OCI-LY7 (cell line): Measurements from ENCODE around the gene MAG. TPM values are rescaled to one million over a fixed set of nuclear protein-coding genes. Genes with fewer than 3 reads are reported as not detected.

Experiments
- BruUV-seq: library from RNA; stranded (reverse); fragments of 400-500 nt; replicated peaks from 2 replicates; lab custom pipeline; 2021; lab: Mats Ljungman, UMichigan
- CTCF ChIA-PET: fragments of 300-600 bp; sonication (Branson Sonifier 250); formaldehyde crosslinking; loops from one replicate; lab custom pipeline; 2022; ENCODE audit warnings: antibody characterized with exemption; ENCODE audit not compliant: unreplicated experiment; lab: Charles Lee
- POLR2A ChIA-PET: fragments of 300-600 bp; sonication (Branson Sonifier 250); formaldehyde crosslinking; loops from one replicate; lab custom pipeline; 2022; ENCODE audit warnings: antibody characterized with exemption; lab: Charles Lee
- DNase-seq: peaks from one replicate; pipeline ENCODE4 v3.0.0-alpha.2; 2015; ENCODE audit warnings: low spot score
- H2AFZ ChIP-seq: fragments of 200-600 bp; sonication (generic), shearing (Covaris generic); 2 replicates; pipeline ENCODE4 v1.6.1; 2014; ENCODE audit warnings: mild to moderate bottlenecking, antibody characterized with exemption, low read length, moderate library complexity
- H3K27ac ChIP-seq: fragments of 200-600 bp; sonication (generic); 2 replicates; pipeline ENCODE4 v1.5.1; 2014; ENCODE audit warnings: mixed run types, low read depth, mild to moderate bottlenecking, moderate library complexity, low read length, inconsistent platforms; ENCODE audit not compliant: poor library complexity, severe bottlenecking
- H3K36me3 ChIP-seq: fragments of 200-600 bp; sonication (generic); 2 replicates; pipeline ENCODE4 v1.6.1; 2014; ENCODE audit warnings: mild to moderate bottlenecking, antibody characterized with exemption, low read length, moderate library complexity, mixed read lengths; ENCODE audit not compliant: insufficient read depth
- H3K4me1 ChIP-seq: fragments of 200-600 bp; sonication (generic); 2 replicates; pipeline ENCODE4 v1.5.1; 2014; ENCODE audit warnings: mild to moderate bottlenecking, low read length; ENCODE audit not compliant: insufficient read depth, poor library complexity, severe bottlenecking
- H3K4me2 ChIP-seq: fragments of 200-600 bp; sonication (generic); 2 replicates; pipeline ENCODE4 v1.6.1; 2014; ENCODE audit warnings: mild to moderate bottlenecking, low read length
- H3K4me3 ChIP-seq: fragments of 200-600 bp; sonication (generic); 2 replicates; pipeline ENCODE4 v1.5.1; 2014; ENCODE audit warnings: mild to moderate bottlenecking, low read depth, low read length; ENCODE audit not compliant: poor library complexity, severe bottlenecking
- H3K79me2 ChIP-seq: fragments of 200-600 bp; sonication (generic); 2 replicates; pipeline ENCODE4 v1.6.1; 2016; ENCODE audit warnings: low read depth, mild to moderate bottlenecking, low read length, moderate library complexity, mixed read lengths; ENCODE audit not compliant: insufficient read depth
- H3K9me2 ChIP-seq: fragments of 200-600 bp; sonication (generic); 2 replicates; pipeline ENCODE4 v1.6.1; 2016; ENCODE audit warnings: mild to moderate bottlenecking, low read length, mixed read lengths; ENCODE audit not compliant: insufficient read depth
- H3K9me3 ChIP-seq: fragments of 200-600 bp; sonication (generic); 2 replicates; pipeline ENCODE4 v1.6.1; 2014; ENCODE audit warnings: mild to moderate bottlenecking, mixed run types, low read length, mixed read lengths
- H4K20me1 ChIP-seq: fragments of 200-600 bp; sonication (generic); 2 replicates; pipeline ENCODE4 v1.6.1; 2014; ENCODE audit warnings: mild to moderate bottlenecking, antibody characterized with exemption, low read length, moderate library complexity, mixed read lengths; ENCODE audit not compliant: insufficient read depth
- EZH2phosphoT487 ChIP-seq: fragments of 200-600 bp; sonication (generic); IDR thresholded peaks from 2 replicates; pipeline ENCODE4 v1.6.1; 2018; ENCODE audit warnings: low read depth, borderline replicate concordance, mild to moderate bottlenecking, mixed run types, antibody characterized with exemption, low read length, moderate library complexity, mixed read lengths
- intact Hi-C: fragments of 100-400 bp; cut with micrococcal nuclease; formaldehyde crosslinking; loops from one replicate; pipeline ENCODE4 v1.10.0; 2022; ENCODE audit not compliant: unreplicated experiment
- total RNA-seq, 2 experiments: library from RNA; depleted of rRNA in 1 of 2; stranded (reverse); fragments of >200 nt in 1 of 2; shearing (Covaris generic) in 1 of 2; gene quantifications; 2 replicates each; pipeline ENCODE4 v1.2.3, GENCODE V29; 2014 to 2022
- TF ChIP-seq, protein P1 (sequence below): fragments of 200-600 bp; sonication (generic); conservative IDR thresholded peaks from 2 replicates; pipeline ENCODE4 v1.5.1; 2014; ENCODE audit warnings: mild to moderate bottlenecking, antibody characterized with exemption, low read length, moderate library complexity, mixed read lengths

The MAG gene
- total RNA-seq, 2 experiments from 2014 or later: 4.6 to 10.1 TPM

DNA sequence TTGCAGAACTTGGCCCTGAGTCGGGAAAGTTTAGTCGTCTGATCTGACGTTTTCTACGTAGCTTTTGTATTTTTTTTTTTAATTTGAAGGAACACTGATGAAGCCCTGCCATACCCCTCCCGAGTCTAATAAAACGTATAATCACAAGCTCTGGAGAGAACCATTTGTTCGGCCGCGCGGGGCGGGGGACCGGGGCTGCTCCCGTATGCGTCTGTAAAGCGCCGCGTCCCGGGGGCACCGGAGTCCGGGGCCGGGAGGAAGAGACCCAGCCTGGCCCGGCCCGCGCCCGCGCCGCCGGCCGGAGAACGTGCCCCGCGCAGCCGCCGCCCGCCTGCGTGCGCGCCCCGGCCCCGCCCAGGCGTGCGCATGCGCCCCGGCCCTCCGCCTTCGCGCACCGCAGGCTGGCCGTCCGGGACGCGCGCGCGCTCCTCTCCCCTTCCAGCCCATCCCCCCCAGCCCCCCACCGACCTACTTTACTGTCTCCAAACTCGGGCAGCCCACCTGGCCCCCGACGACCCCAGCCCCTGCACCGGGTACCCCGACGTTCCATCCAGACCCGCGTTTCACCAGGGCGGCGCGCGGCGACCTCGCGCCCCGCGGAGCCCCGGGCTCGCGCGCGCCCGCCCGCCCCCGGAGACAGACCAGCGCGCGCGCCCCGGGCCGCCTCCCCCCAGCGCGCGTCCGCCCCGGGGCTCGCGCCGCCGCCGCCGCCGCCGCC is 24.0 kb upstream of the MAG start:
- Histone ChIP-seq H3K4me1 (peaks cover 49% of the 10 kb centered on the region), H3K27ac (peak overlapping the region; percentile 81), H3K79me2 (peaks cover 9% of the 10 kb centered on the region; the same call in 1 of the 2 replicates), H3K4me2 (peak overlapping the region; percentile 91), H3K4me3 (peak overlapping the region; percentile 98), H3K9me2 (no peaks in the 10 kb centered on the region), H2AFZ (0 out of 2 replicates have a peak overlapping the region, but pooled peaks have one; percentile 25), H3K36me3 (peaks cover 72% of the 10 kb centered on the region), H3K9me3 (no peaks in the 10 kb centered on the region), H4K20me1 (no peaks in the 10 kb centered on the region)
- no TSS peak for BruUV-seq
- DNase-seq: peak; percentile 86
- no peak for TF ChIP-seq EZH2phosphoT487
- POLR2A ChIA-PET: interaction anchor here (0.6 kb wide), 2 partner anchors 57 to 59 kb away, joined by 3 read pairs; no protein-coding TSS in a partner anchor
- intact Hi-C loops: loop anchor here (2.0 to 5.0 kb wide), 4 partner anchors 19 to 126 kb away; partner anchors contain the start of genes FFAR1, FXYD7 and LSR
- CTCF ChIA-PET: no interaction called here

DNA sequence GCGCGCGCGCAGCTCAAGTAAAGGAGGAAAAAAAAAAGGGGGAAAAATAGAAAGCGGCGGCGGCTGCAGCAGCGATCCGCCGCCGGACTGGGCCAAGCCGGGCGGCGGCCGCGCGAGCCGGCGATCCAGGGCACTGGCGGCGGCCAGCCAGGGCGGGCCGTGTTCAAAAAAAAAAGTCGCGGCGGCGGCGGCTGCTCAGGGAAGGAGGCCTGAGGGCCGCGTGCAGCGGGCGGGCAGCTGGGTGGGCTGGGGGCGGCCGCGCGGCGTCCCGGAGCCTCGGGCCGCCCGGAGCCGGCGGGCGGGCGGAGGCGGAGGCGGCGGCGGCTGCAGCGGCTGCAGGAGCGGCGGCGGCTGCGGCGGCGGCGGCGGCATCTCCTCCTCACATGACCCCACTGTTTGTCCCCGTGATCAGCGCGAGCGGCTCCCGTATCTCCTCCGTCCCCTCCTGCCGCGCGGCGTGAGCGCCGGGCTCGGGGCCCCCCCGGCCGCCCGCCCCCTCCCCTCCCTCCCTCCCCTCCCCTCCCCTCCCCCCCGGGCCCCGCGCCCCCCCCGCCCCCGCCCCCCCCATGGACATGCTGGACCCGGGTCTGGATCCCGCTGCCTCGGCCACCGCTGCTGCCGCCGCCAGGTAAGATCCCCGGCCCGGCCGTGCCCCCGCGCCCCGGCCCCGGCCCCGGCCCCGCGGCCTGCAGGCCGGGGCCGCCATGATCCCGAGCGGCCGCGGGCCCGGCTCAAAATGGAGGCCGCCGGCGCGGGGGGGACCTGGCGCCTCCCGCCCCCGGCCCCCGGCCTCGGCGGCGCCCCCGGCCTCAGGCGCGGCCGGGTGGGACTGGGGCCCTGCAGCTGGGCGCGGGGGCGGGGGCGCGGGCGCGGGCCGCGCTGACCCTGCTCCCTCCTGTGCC is 23.2 kb upstream of the MAG start, which contains the start of gene USF2:
Gene USF2, plus strand, starts transcription at position 427 of the 902 bp plus-strand sequence. Its CDS starts 140 bp downstream, at position 567.
- Histone ChIP-seq H4K20me1 (no peaks in the 10 kb centered on the region), H3K4me3 (peak within 1 kb of the TSS; percentile 98), H3K4me2 (peak within 1 kb of the TSS; percentile 91), H2AFZ (0 out of 2 replicates have a peak within 1 kb of the TSS, but pooled peaks have one; percentile 25), H3K4me1 (peaks cover 49% of the 10 kb centered on the region), H3K9me2 (no peaks in the 10 kb centered on the region), H3K27ac (peak within 1 kb of the TSS; percentile 81), H3K36me3 (peaks cover 74% of the 10 kb centered on the region), H3K79me2 (peaks cover 9% of the 10 kb centered on the region; the same call in 1 of the 2 replicates), H3K9me3 (no peaks in the 10 kb centered on the region)
- CTCF ChIA-PET: no interaction called here
- POLR2A ChIA-PET: interaction anchor here (0.6 kb wide), 2 partner anchors 57 to 58 kb away, joined by 3 read pairs; no protein-coding TSS in a partner anchor
- intact Hi-C loops: loop anchor here (1.0 to 5.0 kb wide), 5 partner anchors 28 to 200 kb away; partner anchors contain the start of genes FFAR1 and FXYD7
- no TSS peak for BruUV-seq
- no peak for TF ChIP-seq EZH2phosphoT487
- TF ChIP-seq, protein P1, sequence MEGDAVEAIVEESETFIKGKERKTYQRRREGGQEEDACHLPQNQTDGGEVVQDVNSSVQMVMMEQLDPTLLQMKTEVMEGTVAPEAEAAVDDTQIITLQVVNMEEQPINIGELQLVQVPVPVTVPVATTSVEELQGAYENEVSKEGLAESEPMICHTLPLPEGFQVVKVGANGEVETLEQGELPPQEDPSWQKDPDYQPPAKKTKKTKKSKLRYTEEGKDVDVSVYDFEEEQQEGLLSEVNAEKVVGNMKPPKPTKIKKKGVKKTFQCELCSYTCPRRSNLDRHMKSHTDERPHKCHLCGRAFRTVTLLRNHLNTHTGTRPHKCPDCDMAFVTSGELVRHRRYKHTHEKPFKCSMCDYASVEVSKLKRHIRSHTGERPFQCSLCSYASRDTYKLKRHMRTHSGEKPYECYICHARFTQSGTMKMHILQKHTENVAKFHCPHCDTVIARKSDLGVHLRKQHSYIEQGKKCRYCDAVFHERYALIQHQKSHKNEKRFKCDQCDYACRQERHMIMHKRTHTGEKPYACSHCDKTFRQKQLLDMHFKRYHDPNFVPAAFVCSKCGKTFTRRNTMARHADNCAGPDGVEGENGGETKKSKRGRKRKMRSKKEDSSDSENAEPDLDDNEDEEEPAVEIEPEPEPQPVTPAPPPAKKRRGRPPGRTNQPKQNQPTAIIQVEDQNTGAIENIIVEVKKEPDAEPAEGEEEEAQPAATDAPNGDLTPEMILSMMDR: no peak
- DNase-seq: peak; percentile 83
